ENCODE data around the gene WNT2B.

DNA sequence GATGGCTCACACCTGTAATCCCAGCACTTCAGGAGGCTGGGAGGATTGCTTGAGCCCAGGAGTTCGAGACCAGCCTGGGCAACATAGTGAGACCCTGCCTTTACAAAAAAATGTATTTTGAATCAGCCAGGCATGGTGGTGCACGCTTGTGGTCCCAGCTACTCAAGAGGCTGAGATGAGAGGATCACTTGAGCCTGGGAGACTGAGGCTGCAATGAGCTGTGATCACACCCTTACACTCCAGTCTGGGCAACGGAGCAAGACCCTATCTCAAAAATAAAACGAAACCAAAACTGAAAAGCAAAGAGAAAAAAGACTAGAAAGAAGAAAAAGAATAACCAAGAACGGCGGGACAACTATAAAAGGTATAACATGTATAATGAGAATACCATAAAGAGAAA is 15.4 kb upstream of the WNT2B start:
- no peak for TF ChIP-seq EZH2 (IDR thresholded peaks at IDR 0.05)
- no peak for TF ChIP-seq FOXP2 (optimal IDR thresholded peaks at IDR 0.05; ENCODE audit: control extremely low read depth, extremely low read length, insufficient read depth)
- no peak for TF ChIP-seq POLR2AphosphoS5 (IDR thresholded peaks at IDR 0.05; ENCODE audit: borderline replicate concordance, low read depth, low read length)

All from SK-N-MC (cell line).